K562 (cell line): ENCODE data around the gene ZGLP1. TPM values are rescaled to one million over a fixed set of nuclear protein-coding genes. Genes with fewer than 3 reads are reported as not detected.

Experiments
- C11orf30 ChIP-seq: fragments of 450-650 bp; IDR thresholded peaks from 2 replicates; pipeline ENCODE4 v1.6.1; 2016; ENCODE audit warnings: low read depth, mild to moderate bottlenecking
- CHD7 ChIP-seq: fragments of 200-600 bp; sonication (generic); IDR thresholded peaks from one replicate; pipeline ENCODE4 v1.6.1; 2012; ENCODE audit warnings: mild to moderate bottlenecking, low read depth, low read length, inconsistent platforms
- ESRRA ChIP-seq: fragments of 450-650 bp; IDR thresholded peaks from 2 replicates; pipeline ENCODE4 v1.6.1; 2014; ENCODE audit warnings: low read depth, mild to moderate bottlenecking, moderate library complexity, borderline replicate concordance
- FOXM1 ChIP-seq, 2 experiments: fragments of 450-650 bp in 1 of 2; sonication (generic) in 1 of 2; formaldehyde crosslinking in 1 of 2; IDR thresholded peaks; 2 replicates each; pipeline versions ENCODE4 v1.6.1 to v1.9.0; 2017 to 2022; ENCODE audit warnings: low read depth in 2 of 2, mild to moderate bottlenecking in 2 of 2, missing genetic modification reagents in 1 of 2, moderate library complexity in 1 of 2
- FOXP1 ChIP-seq: sonication (generic); formaldehyde crosslinking; IDR thresholded peaks from 2 replicates; pipeline ENCODE4 v1.8.0; 2022; ENCODE audit warnings: mild to moderate bottlenecking, missing genetic modification reagents
- HMGN3 ChIP-seq: IDR thresholded peaks from 2 replicates; pipeline ENCODE4 v1.6.1; 2011; ENCODE audit warnings: borderline replicate concordance, low read depth, mild to moderate bottlenecking, mixed read lengths, low read length; ENCODE audit not compliant: insufficient read length; ENCODE audit errors: extremely low read depth
- HNRNPLL ChIP-seq: fragments of 200-400 bp; formaldehyde crosslinking; IDR thresholded peaks from 2 replicates; pipeline ENCODE4 v1.6.1; 2017; ENCODE audit warnings: low read length, low read depth, mild to moderate bottlenecking; ENCODE audit not compliant: poor library complexity, severe bottlenecking
- NCOA2 ChIP-seq, 2 experiments: fragments of 450-650 bp; IDR thresholded peaks; 2 replicates each; pipeline ENCODE4 v1.6.1; 2018; ENCODE audit warnings: mild to moderate bottlenecking in 2 of 2, moderate library complexity in 1 of 2; ENCODE audit not compliant: partially characterized antibody in 2 of 2
- PML ChIP-seq: IDR thresholded peaks from 2 replicates; pipeline ENCODE4 v1.6.1; 2012; ENCODE audit warnings: low read length, inconsistent platforms
- RAD51 ChIP-seq: fragments of 450-650 bp; IDR thresholded peaks from 2 replicates; pipeline ENCODE4 v1.7.1; 2016; ENCODE audit warnings: low read depth, mild to moderate bottlenecking, borderline replicate concordance
- RBFOX2 ChIP-seq: fragments of 200-400 bp; formaldehyde crosslinking; IDR thresholded peaks from 2 replicates; pipeline ENCODE4 v1.6.1; 2017; ENCODE audit warnings: low read depth, mild to moderate bottlenecking, low read length, moderate library complexity
- SMAD3 ChIP-seq: fragments of 450-650 bp; formaldehyde crosslinking; conservative IDR thresholded peaks from 2 replicates; pipeline ENCODE4 v1.4.0; 2020; ENCODE audit warnings: mild to moderate bottlenecking
- SMARCC2 ChIP-seq: fragments of 450-650 bp; IDR thresholded peaks from 2 replicates; pipeline ENCODE4 v1.6.1; 2017; ENCODE audit warnings: antibody characterized with exemption, moderate library complexity, mild to moderate bottlenecking, low read depth
- STAT5A ChIP-seq: IDR thresholded peaks from 2 replicates; pipeline ENCODE4 v1.6.1; 2012; ENCODE audit warnings: low read length, inconsistent platforms, borderline replicate concordance
- U2AF2 ChIP-seq: fragments of 200-400 bp; formaldehyde crosslinking; optimal IDR thresholded peaks from 2 replicates; pipeline ENCODE3; 2017; ENCODE audit warnings: low read depth, mild to moderate bottlenecking, low read length
- XRCC5 ChIP-seq: fragments of 200-400 bp; formaldehyde crosslinking; IDR thresholded peaks from 2 replicates; pipeline ENCODE4 v1.6.1; 2017; ENCODE audit warnings: low read depth, mild to moderate bottlenecking, low read length
- ZNF764 ChIP-seq: fragments of 250-450 bp; sonication (Bioruptor Pico); IDR thresholded peaks from 2 replicates; pipeline ENCODE4 v1.4.0; 2020; ENCODE audit warnings: low read depth, mild to moderate bottlenecking, moderate library complexity
- polyA plus RNA-seq, 8 experiments: library from polyadenylated mRNA; depleted of rRNA in 4 of 8; stranded (reverse) in 5 of 8; unstranded in 3 of 8; fragments of >200 nt; fragmentation: Nextera tagmentation in 2 of 8; fragmentation: Illumina TruSeq in 1 of 8; extraction: Ambion mirVana in 2 of 8; extraction: Trizol in 1 of 8; gene quantifications; 2 replicates each; pipeline versions ENCODE4 v1.2.1 to v1.2.3, GENCODE V29; 2011 to 2014; ENCODE audit warnings: inconsistent platforms in 1 of 8, missing spikeins in 1 of 8
- total RNA-seq, 7 experiments: library from RNA; depleted of rRNA in 6 of 7; stranded (reverse); fragments of >200 nt in 6 of 7; fragmentation: Illumina TruSeq in 2 of 7; extraction: Trizol in 2 of 7; gene quantifications; 2 replicates each; pipeline versions ENCODE4 v1.2.1 to v1.2.3, GENCODE V29; 2011 to 2021; ENCODE audit warnings: low replicate concordance in 1 of 7

ZGLP1 gene
- total and polyA plus RNA-seq, 9 of the 15 experiments (the other 6 are each of a cell fraction or from before 2014, with no cell fraction given): 0.24 to 4.5 (median 2.2) TPM

DNA sequence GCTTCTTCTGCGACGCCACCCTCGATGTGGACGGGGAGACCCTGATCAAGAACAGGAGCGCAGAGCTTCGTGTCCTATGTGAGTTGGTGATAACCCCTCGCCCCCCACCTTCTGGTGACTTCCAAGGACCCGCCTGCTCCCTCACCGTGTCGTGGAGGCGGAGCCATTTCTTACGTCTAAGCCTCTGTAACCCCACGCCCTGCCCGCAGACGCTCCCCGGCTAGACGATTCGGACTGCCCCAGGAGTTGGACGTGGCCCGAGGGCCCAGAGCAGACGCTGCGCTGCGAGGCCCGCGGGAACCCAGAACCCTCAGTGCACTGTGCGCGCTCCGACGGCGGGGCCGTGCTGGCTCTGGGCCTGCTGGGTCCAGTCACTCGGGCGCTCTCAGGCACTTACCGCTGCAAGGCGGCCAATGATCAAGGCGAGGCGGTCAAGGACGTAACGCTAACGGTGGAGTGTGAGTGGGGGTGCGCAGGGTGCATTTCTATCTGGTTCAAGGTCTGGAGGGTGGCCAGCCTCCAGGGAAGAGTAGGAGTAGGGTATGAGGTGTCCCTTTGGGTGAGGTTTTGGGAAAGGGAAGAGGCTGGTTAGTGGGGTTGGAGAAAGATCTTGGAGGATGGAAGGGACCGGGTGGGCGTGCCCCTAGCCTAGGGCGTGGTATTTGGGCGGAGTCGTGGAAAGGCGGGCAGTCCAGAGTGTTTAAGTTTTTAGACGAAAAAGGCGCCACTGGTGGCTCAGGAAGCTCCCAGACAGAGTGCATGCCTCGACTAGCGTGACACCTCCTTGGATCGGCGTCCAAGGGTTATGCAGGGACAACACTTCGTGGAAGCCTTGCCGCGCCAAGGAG is 16.6 kb downstream of the ZGLP1 start (continued):
- TF ChIP-seq NCOA2 (IDR thresholded peaks at IDR 0.05; ENCODE audit: partially characterized antibody in 2 of 2) (no peak), ESRRA (no peak), FOXM1 (IDR thresholded peaks at IDR 0.05; ENCODE audit: low read depth) (no peak), FOXM1 (CRISPR knock-in tag; IDR thresholded peaks at IDR 0.05; ENCODE audit: low read depth) (no peak), RBFOX2 (peak; percentile 69), STAT5A (no peak), FOXP1 (CRISPR knock-in tag) (0 out of 2 replicates have a peak, but pooled peaks have one; percentile 57), ZNF764 (CRISPR knock-in tag) (no peak), RAD51 (no peak), PML (no peak), CHD7 (no peak), C11orf30 (no peak), XRCC5 (no peak), HNRNPLL (no peak), U2AF2 (no peak), HMGN3 (peak; percentile 44), SMARCC2 (no peak), SMAD3 (CRISPR knock-in tag) (no peak)
